Hepatic stellate cell (primary cell): Measurements from ENCODE around the gene KRTAP4-11.
"Not testable (repeated sequence)": the region's sequence is repeated elsewhere in the genome, so short reads cannot be mapped to it uniquely, and the experiment has no call there.

Experiments
- DNase-seq: peaks from one replicate; pipeline ENCODE4 v3.0.0; 2011; ENCODE audit warnings: low spot score

Gene KRTAP4-11

DNA sequence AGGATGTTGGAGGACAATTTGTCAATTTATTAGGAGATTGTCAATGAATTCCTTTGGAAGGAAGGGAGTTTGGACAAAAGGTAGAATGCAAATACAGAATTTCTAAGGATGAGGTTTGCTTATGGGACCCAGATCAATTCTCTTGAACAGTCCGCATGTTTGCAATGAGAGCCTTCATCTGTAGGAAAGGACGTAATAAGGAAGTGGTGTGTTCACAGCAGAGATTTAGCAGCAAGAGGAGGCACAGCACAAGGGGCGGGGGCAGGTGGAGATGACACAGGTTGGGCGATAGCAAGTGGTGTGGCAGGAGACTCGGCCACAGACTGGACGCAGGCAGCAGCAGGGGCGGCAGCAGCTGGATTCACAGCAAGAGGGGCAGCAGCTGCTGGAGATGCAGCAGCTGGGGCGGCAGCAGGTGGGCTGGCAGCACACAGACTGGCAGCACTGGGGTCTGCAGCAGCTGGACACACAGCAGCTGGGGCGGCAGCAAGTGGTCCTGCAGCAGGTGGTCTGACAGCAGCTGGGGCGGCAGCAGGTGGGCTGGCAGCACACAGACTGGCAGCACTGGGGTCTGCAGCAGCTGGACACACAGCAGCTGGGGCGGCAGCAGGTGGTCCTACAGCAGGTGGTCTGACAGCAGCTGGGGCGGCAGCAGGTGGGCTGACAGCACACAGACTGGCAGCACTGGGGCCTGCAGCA lies 5.3 kb upstream of the KRTAP4-11 start:
- DNase-seq = not testable (repeated sequence)

DNA sequence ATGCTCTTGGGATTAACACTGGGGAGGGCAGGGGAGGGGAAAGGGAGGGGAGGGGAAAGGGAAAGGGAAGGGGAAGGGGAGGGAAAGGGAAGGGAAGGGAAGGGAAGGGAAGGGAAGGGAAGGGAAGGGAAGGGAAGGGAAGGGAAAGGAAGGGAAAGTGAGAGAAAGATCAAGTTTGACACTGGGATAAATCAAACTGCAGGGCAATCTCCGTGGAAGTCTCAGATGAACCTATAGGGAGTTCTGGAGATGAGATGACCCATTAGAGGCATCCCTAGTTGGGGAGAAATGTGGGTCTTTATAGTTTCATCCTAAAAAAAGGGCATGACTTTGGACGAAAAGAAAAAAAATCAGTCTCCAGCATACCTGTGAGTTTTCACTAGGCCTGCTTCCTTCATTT lies 3.6 kb upstream of the KRTAP4-11 start:
- DNase-seq = no peak

DNA sequence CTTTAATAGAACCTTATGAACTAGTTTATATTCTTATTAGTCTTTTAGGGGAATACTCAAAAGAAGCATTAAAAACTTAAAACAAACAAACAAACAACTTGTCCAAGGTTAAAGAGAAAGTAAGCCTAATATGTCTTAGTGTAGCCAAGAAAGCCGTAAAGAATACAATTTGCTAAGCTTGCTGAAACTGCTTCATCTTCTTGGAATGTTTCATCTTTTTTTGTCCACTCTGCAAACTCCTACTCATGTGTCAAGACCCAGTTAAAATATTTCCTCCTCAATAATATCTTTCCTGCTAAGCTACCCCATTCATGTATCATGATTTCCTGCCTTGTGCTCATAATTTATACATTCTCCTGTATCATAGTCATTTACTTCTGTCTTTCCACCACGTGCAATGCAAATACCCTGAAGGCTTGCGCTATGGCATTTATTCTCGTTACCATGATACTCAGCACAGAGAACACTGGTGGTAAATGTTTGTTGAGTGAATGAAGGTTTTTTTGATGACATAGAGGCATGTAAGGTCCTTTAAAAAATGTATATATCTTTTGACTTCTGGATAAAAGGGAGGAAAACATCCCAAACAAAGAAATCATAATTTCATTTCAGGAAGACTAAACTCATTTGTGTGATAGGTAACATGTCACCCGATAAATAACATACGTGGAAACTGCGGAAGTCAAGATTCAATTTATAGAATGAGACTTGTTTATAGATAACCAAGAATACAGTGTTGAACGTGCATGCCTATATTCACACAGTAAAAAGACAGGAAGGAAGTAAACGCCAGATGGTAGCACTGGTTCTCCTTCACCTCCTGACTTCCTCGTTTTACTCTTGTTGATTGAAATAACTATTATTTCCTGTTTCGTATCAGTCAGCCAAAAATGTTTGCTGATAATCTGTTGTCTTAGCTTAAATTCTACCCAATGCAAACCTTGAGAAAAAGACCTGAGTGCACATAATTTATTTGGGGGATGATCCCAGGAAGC lies 1.8 kb upstream of the KRTAP4-11 start:
- not testable (repeated sequence) for DNase-seq

DNA sequence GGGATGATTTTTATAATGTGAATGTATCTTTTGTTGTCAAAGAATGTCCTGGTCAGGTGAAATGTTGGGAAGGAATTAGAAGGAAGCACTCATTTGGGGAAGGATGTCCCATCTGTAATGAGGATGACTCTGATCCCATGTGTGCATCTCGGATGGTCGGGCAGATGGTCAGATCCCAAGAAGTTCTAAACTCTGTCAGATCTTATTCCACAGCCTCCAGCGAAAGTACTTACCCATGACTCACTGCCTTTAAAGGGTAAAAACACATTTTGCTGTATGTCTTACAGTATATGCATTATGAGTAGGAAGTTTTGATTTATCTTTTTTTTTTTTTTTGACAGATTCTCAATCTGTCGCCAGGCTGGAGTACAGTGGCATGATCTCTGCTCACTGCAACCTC lies 548 bp upstream of the KRTAP4-11 start:
- no peak for DNase-seq

DNA sequence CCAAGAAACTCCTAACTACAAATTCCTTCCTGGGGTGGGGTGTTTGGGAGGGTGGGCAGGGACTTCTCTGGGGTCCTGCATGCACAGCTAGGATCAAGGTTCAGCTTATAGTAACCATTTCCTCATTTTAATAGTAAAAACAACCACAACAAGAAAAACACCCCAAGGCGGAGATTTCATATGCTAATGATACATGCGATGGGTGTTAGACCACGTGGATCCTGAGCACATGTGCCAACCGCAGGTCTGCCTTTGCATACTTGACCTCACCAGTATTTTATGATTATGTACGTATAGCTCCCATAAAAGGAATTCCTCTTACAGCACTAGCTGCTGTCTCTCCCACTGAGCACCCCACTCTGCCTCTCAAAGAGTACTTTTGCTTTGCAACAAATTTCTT lies 1.9 kb downstream of the KRTAP4-11 start:
- no peak for DNase-seq

DNA sequence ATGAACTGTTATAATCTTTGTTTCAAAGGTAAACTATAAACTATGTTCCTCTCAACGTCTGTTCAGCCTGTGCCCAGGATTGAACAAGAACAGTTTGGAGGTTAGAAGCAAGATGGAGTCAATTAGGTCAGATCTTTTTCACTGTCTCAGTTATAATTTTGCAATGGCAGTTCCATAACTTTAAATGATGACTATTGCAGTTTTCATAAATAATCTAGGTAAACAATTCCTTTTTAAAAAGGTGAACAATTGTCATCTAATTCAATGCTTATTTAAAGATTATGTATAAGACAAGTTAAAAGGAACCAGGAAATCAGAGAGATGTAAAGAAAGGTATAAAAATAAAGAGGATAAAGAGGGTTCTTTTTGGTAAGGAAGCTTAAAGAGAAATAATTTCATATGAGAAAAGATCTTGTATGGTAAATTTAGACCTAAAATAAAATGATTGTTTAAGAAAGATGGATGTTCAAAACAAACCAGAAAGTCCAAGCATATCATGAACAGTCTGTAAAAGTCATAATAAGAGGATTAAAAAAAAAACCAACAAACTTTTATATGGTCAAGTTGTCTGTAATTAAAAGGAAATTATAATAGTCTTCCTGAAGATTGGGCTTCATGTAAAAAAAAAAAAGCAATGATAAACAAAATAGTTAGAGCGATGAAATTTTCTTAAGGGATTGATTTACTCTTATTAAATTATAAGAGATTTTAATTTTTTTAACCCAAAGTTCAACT lies 6.9 kb downstream of the KRTAP4-11 start:
- DNase-seq = no peak

DNA sequence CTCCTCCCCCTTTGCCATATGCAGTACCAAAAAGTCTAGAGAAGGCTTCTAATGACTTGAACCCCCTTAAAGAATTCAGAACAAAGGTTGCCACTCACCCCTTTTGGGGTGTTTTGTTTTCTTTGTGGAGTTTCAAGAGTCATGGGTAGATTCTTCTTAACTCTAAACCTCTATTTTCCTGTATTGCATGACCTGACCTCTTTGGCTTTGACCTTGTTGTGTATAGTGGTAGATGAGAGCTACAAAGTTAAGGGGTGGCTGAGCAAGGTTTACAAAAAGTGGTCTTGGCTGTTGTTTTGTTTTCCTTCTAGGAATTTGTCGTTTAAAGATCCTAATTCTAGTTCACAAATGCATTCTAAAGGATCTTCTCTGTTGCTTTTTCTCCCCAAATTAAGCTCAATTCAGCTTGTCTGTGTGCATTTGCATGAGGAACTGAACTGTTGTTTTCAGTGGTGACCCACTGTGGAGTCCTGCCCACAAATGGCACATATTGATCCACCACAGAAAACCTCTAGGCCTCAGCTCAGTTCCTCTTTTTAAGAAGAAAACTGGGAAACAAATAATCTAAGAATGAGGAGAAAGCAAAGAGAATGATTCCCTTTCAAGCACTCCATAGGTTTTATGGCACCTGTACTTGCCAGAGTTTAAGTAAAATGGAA lies 9.3 kb downstream of the KRTAP4-11 start:
- DNase-seq = not testable (repeated sequence)

DNA sequence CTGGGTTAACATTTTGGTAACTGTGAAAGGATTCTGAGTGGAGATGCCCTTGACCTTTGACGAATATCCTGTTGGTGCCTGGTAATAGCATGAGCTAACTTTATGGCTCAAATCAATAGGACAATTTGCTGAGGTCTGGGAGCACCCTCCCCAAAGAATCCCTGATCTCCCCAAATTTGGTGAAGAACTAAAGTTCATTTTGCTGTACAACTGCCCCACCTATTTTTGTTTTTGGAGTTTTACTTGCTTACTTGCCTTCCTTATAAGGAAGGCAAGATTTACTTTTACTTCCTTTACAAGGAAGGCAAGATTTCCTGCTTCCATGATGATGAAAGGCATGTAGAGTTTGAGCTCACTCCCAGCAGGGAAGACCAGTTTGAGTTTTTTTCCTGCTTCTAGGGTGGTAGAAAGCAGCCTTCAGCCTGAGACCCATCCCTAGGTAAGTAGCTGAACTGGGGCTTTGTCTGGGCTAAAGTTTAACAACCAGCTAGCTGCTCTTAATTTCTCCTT lies 10.2 kb downstream of the KRTAP4-11 start:
- no peak for DNase-seq

DNA sequence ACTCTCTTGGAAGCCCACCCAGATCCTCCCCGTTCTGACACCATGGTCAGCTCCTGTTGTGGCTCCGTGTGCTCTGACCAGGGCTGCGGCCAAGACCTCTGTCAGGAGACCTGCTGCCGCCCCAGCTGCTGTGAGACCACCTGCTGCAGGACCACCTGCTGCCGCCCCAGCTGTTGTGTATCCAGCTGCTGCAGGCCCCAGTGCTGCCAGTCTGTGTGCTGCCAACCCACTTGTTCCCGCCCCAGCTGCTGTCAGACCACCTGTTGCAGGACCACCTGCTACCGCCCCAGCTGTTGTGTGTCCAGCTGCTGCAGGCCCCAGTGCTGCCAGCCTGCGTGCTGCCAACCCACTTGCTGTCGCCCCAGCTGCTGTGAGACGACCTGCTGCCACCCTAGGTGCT lies 12.8 kb downstream of the KRTAP4-11 start, which contains the start of gene KRTAP4-9:
TSS of gene KRTAP4-9 (plus strand) at position 43 of the 400 bp plus-strand sequence. CDS start at position 43, 0 bp downstream.
- DNase-seq = not testable (repeated sequence)

DNA sequence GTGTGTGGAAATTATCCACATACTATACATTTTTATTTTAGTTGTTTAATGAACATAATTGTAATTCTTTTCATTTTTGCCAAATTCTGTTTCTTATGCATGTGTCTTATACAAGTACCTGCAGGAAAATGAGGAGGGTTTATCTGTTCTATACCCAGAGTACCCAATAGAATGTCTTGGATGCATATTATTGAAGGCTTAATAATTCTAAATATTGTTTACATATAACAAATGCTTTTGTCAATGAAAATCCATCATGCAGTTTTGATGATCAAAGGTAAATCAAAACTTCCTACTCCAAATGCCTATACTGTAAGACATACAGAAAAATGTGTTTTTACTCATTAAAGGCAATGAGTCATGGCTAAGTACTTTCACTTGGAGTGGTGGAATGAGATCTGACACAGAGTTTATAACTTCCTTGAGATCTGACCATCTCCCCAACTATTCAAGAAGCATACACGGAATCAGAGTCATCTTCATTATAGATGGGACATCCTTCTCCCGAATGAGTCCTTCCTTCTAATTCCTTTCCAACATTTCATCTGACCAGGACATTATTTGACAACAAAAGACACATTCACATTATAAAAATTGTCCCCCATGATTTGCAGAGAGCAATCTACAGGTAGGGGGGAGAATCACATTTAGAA lies 13.7 kb downstream of the KRTAP4-11 start:
- DNase-seq = not testable (repeated sequence)

DNA sequence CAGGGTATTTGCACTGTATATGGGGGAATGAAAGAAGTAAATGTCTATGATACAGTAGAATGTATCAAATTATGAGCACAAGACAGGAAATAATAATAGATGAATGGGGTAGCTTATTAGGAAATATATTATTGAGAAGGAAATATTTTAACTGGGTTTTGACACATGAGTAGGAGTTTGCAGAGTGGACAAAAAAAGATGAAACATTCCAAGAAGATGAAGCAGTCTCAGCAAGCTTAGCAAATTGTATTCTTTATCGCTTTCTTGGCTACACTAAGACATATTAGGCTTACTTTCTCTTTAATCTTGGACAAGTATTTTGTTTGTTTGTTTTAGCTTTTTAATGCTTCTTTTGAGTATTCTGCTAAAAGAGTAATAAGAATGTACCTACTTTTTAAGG lies 14.3 kb downstream of the KRTAP4-11 start:
- no peak for DNase-seq

DNA sequence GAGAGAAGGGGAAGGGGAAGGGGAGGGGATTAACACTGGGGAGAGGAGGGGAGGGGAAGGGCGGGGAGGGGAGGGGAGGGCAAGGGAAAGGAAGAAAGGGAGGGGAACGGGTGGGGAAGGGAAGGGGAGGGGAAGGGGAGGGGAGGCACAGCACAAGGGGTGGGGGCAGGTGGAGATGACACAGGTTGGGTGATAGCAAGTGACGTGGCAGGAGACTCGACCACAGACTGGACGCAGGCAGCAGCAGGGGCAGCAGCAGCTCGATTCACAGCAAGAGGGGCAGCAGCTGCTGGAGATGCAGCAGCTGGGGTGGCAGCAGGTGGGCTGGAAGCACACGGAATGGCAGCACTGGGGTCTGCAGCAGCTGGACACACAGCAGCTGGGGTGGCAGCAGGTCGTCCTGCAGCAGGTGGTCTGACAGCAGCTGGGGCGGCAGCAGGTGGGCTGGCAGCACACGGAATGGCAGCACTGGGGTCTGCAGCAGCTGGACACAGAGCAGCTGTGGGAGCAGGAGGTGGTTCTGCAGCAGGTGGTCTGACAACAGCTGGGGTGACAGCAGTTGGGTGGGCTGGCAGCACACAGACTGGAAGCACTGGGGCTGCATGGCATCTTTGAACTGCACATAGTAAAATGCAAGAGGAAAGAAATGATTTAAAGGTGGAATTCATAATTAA lies 16.4 kb downstream of the KRTAP4-11 start, which contains the start of gene KRTAP4-16:
TSS of gene KRTAP4-16 (minus strand) at position 624 of the 674 bp plus-strand sequence. CDS start at position 624, 0 bp downstream.
- DNase-seq = no peak

DNA sequence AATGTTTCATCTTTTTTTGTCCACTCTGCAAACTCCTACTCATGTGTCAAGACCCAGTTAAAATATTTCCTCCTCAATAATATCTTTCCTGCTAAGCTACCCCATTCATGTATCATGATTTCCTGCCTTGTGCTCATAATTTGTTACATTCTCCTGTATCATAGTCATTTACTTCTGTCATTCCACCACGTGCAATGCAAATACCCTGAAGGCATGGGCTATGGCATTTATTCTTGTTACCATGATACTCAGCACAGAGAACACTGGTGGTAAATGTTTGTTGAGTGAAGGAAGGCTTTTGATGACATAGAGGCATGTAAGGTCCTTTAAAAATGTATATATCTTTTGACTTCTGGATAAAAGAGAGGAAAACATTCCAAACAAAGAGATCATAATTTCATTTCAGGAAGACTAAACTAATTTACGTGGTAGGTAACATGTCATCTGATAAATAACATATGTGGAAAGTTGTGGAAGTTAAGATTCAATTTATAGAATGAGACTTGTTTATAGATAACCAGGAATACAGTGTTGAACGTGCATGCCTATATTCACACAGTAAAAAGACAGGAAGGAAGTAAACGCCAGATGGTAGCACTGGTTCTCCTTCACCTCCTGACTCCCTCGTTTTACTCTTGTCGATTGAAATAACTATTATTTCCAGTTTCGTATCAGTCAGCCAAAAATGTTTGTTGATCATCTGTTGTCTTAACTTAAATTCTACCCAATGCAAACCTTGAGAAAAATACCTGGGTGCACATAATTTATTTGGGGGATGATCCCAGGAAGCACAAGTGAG lies 18.3 kb downstream of the KRTAP4-11 start:
- not testable (repeated sequence) for DNase-seq

DNA sequence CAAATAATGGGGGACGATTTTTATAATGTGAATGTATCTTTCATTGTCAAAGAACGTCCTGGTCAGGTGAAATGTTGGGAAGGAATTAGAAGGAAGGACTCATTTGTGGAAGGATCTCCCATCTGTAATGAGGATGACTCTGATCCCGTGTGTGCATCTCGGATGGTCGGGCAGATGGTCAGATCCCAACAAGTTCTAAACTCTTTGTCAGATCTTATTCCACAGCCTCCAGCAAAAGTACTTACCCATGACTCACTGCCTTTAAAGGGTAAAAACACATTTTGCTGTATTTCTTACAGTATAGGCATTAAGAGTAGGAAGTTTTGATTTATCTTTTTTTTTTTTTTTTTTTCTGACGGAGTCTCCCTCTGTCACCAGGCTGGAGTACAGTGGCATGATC lies 19.7 kb downstream of the KRTAP4-11 start:
- peak; percentile 7 for DNase-seq

DNA sequence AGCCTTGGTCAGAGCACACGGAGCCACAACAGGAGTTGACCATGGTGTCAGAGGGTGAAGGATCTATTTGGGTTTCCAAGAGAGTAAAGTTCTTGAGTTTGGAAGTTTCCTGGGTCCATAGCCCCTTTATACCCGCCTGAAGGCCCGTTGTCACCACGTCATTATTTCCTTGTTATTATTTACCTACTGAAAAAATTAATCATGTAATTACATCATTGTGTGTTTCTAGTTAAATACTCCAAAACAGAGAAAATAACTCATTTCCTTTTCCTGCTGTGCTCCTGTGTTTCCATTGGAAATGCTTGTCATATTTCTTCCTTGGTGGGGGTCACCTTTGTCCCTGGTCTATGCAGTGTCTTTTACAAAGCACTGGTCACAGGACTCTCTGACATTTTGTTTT lies 20.1 kb downstream of the KRTAP4-11 start, which contains the start of gene KRTAP4-8:
TSS of gene KRTAP4-8 (minus strand) at position 101 of the 400 bp plus-strand sequence. CDS start at position 43, 58 bp downstream.
- no peak for DNase-seq

DNA sequence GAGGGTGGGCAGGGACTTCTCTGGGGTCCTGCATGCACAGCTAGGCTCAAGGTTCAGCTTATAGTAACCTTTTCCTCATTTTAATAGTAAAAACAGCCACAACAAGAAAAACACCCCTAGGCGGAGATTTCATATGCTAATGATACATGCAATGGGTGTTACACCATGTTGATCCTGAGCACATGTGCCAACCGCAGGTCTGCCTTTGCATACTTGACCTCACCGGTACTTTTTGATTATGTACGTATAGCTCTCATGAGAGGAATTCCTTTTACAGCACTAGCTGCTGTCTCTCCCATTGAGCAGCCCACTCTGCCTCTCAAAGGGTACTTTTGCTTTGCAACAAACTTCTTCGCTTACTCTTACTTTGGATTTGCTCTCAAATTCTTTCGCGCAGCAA lies 22.1 kb downstream of the KRTAP4-11 start:
- no peak for DNase-seq

DNA sequence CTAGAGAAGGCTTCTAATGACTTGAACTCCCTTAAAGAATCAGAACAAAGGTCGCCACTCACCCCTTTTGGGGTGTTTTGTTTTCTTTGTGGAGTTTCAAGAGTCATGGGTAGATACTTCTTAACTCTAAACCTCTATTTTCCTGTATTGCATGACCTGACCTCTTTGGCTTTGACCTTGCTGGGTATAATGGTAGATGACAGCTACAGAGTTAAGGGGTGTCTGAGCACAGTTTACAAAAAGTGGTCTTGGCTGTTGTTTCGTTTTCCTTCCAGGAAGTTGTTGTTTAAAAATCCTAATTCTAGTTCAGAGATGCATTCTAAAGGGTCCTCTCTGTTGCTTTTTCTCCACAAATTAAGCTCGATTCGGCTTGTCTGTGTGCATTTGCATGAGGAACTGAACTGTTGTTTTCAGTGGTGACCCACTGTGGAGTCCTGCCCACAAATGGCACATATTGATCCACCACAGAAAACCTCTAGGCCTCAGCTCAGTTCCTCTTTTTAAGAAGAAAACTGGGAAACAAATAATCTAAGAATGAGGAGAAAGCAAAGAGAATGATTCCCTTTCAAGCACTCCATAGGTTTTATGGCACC lies 29.3 kb downstream of the KRTAP4-11 start:
- DNase-seq = not testable (repeated sequence)

DNA sequence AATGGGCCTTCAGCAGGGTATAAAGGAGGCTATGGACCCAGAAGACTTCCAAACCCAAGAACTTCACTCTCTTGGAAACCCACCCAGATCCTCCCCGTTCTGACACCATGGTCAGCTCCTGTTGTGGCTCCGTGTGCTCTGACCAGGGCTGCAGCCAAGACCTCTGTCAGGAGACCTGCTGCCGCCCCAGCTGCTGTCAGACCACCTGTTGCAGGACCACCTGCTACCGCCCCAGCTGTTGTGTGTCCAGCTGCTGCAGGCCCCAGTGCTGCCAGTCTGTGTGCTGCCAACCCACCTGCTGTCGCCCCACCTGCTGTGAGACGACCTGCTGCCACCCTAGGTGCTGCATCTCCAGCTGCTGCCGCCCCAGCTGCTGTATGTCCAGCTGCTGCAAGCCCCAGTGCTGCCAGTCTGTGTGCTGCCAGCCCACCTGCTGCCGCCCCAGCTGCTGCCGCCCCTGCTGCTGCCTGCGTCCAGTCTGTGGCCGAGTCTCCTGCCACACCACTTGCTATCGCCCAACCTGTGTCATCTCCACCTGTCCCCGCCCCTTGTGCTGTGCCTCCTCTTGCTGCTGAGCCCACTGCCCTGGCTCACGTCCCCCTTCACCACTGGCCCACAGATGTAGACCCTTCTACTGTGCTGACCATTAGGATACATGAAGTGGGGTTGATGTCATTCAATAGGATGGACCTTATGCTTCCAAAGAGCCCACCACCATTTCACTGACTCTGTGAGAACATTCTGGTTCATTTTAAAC lies 33.9 kb downstream of the KRTAP4-11 start, which contains the start of gene KRTAP4-7:
TSS of gene KRTAP4-7 (plus strand) at position 51 of the 757 bp plus-strand sequence. CDS start at position 108, 57 bp downstream.
- DNase-seq = not testable (repeated sequence)
